Tibial nerve (tissue), 4 donors: Measurements from ENCODE around the gene COQ10B.

ENCODE experiments used
- EP300 ChIP-seq, 2 donors: sonication (generic); formaldehyde crosslinking; IDR thresholded peaks; one replicate each; pipeline ENCODE4 v1.6.1; 2017; ENCODE audit warnings: antibody characterized with exemption in 2 of 2, mild to moderate bottlenecking in 1 of 2
- POLR2A ChIP-seq, 2 donors: fragments of 450-650 bp; IDR thresholded peaks; one replicate each; pipeline ENCODE4 v1.6.1; 2017; ENCODE audit warnings: antibody characterized with exemption in 2 of 2, mild to moderate bottlenecking in 2 of 2, moderate library complexity in 2 of 2
- TF ChIP-seq, protein P1 (sequence below), 5 experiments: fragments of 200-600 bp in 3 of 5; fragments of 450-650 bp in 2 of 5; sonication (generic) in 3 of 5; IDR thresholded peaks; one replicate each; pipeline ENCODE4 v1.5.1; 2016 to 2019; ENCODE audit warnings: antibody characterized with exemption in 5 of 5, mild to moderate bottlenecking in 3 of 5, moderate library complexity in 2 of 5

DNA sequence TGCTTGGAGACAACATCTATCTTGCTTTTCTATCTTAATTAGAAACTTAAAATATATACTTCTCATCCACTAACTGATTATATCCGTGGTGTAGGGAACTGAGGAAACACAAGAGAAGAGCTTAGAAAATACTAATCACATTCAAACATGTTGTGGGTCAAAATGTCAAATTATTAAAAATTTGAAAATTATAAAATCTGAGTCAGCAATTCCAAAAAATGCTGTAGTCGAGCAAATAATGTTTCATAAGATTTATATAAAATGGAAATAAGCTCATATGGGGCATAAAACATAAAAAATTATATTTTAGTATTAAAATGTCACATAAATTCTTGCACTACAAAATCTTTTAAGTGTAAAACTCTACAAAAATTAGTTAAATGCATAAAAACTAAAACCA, 47.8 kb upstream of the COQ10B start:
- TF ChIP-seq, protein P1, sequence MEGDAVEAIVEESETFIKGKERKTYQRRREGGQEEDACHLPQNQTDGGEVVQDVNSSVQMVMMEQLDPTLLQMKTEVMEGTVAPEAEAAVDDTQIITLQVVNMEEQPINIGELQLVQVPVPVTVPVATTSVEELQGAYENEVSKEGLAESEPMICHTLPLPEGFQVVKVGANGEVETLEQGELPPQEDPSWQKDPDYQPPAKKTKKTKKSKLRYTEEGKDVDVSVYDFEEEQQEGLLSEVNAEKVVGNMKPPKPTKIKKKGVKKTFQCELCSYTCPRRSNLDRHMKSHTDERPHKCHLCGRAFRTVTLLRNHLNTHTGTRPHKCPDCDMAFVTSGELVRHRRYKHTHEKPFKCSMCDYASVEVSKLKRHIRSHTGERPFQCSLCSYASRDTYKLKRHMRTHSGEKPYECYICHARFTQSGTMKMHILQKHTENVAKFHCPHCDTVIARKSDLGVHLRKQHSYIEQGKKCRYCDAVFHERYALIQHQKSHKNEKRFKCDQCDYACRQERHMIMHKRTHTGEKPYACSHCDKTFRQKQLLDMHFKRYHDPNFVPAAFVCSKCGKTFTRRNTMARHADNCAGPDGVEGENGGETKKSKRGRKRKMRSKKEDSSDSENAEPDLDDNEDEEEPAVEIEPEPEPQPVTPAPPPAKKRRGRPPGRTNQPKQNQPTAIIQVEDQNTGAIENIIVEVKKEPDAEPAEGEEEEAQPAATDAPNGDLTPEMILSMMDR (IDR thresholded peaks at IDR 0.05) = no peak
- TF ChIP-seq EP300 (IDR thresholded peaks at IDR 0.05) = no peak
- TF ChIP-seq POLR2A (IDR thresholded peaks at IDR 0.05) = no peak
